T-helper 9 cell (primary cell): Measurements from ENCODE around the gene ATP2A2.
"Not testable (repeated sequence)": the region's sequence is repeated elsewhere in the genome, so short reads cannot be mapped to it uniquely, and the experiment has no call there.

Experiments
- DNase-seq: peaks from one replicate; pipeline ENCODE4 v3.0.0-alpha.2; 2020

Gene ATP2A2

GRCh38 chr12:110343736-110344555 is 62.9 kb downstream of the ATP2A2 start:
- no peak for DNase-seq

- no peak for DNase-seq
These were observed 63.6 kb downstream of the ATP2A2 start for GRCh38 chr12:110344657-110345056.

- DNase-seq, result no peak
These were observed 64.2 kb downstream of the ATP2A2 start for GRCh38 chr12:110345176-110345661.

- no peak for DNase-seq
These were observed 64.9 kb downstream of the ATP2A2 start for GRCh38 chr12:110345963-110346362.

GRCh38 chr12:110347767-110348166 is 66.7 kb downstream of the ATP2A2 start:
- DNase-seq, result no peak

- DNase-seq, result no peak
These were observed 67.5 kb downstream of the ATP2A2 start for GRCh38 chr12:110348431-110349059.

- DNase-seq, result no peak
These were observed 68.0 kb downstream of the ATP2A2 start for GRCh38 chr12:110349096-110349495.

GRCh38 chr12:110349514-110350151 is 68.6 kb downstream of the ATP2A2 start:
- DNase-seq, result no peak

- DNase-seq, result no peak
These were observed 70.1 kb downstream of the ATP2A2 start for GRCh38 chr12:110351119-110351518.

- DNase-seq, result no peak
These were observed 71.4 kb downstream of the ATP2A2 start for GRCh38 chr12:110352401-110352800.

GRCh38 chr12:110353211-110353965 is 72.3 kb downstream of the ATP2A2 start:
- no peak for DNase-seq

- DNase-seq, result no peak
These were observed 73.2 kb downstream of the ATP2A2 start for GRCh38 chr12:110354172-110354780.

- peak; percentile 13 for DNase-seq
These were observed 74.0 kb downstream of the ATP2A2 start for GRCh38 chr12:110355073-110355472.

GRCh38 chr12:110358384-110359097 is 77.5 kb downstream of the ATP2A2 start:
- not testable (repeated sequence) for DNase-seq

GRCh38 chr12:110361216-110361615 is 80.2 kb downstream of the ATP2A2 start:
- DNase-seq, result no peak

GRCh38 chr12:110365489-110366320 is 84.7 kb downstream of the ATP2A2 start:
- no peak for DNase-seq

GRCh38 chr12:110366321-110367142 is 85.5 kb downstream of the ATP2A2 start:
- no peak for DNase-seq

- no peak for DNase-seq
These were observed 86.3 kb downstream of the ATP2A2 start for GRCh38 chr12:110367181-110367864.

- DNase-seq, result no peak
These were observed 88.9 kb downstream of the ATP2A2 start for GRCh38 chr12:110369992-110370391.
